Hair follicular keratinocyte (primary cell): ENCODE data around the gene MAPK6. TPM values are rescaled to one million over a fixed set of nuclear protein-coding genes. Genes with fewer than 3 reads are reported as not detected.

ENCODE experiments used
- total RNA-seq: library from RNA; depleted of rRNA; stranded (reverse); fragments of >200 nt; gene quantifications from 2 replicates; pipeline ENCODE4 v1.2.3, GENCODE V29; 2015

MAPK6 gene
- 80.6 and 105 TPM in 2 replicates for total RNA-seq

DNA sequence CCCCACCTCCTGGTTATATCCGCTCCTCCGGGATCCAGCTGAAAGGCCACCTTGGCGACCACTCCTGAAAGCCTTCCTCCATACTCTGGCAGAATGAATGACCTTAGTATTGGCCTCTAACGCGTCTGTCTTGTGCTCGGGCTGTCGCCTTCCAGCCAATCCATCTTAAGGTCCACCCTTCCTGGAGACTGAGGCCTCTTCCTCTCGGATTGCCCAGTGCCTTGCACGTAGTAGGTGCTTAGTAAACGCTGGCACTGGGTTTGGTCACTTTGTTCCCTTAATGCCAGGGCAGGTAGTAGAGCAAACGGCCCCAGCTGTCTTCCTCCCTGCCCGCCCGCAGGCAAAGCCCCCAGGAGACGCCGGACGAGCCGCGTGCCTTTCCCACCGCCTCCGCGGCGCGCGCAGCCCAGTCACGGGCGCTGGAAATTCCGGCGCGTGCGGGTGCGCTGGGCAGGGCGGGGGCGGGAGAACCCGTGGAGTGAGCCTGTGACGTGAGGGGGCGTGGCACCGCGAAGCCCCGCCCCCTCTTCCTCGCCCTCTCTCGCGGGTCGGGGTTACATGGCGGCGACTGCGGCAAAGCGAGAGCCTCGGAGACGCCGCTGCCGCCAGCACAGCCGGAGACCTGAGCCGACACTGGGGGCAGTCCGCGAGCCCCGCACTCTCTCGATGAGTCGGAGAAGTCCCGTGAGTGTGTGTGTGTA lies at the start of gene MAPK6:
MAPK6 (plus strand) TSS at position 527 of the 701 bp plus-strand sequence. CDS start 27,242 bp downstream, outside the sequence.

GRCh38 chr15:51971375-51972133 lies 47.5 kb upstream of the MAPK6 start, which contains the start of gene LEO1:
LEO1 (minus strand) TSS chr15:51971778; CDS start chr15:51971745, 33 bp downstream.

Other genes starting within 250 kb of the MAPK6 start
- 41.2 and 42.4 TPM in 2 replicates for gene TMOD3, start 189.6 kb upstream of the MAPK6 start, total RNA-seq
- 20.3 and 25.6 TPM in 2 replicates for gene LEO1, start 47.4 kb upstream of the MAPK6 start, total RNA-seq
- gene BCL2L10, start 93.6 kb downstream of the MAPK6 start, total RNA-seq, result 0.27 and 0.62 TPM in 2 replicates
- gene GNB5, start 172.2 kb downstream of the MAPK6 start, total RNA-seq, result 39.3 and 62.9 TPM in 2 replicates